ENCODE results near the gene DOCK4.

Gene DOCK4

GRCh38 chr7:112103246-112103645, 103.0 kb downstream of the DOCK4 start:
- no peak for DNase-seq

- DNase-seq = no peak
Observed at GRCh38 chr7:112101201-112101846, 104.9 kb downstream of the DOCK4 start.

GRCh38 chr7:112097524-112097923, 108.7 kb downstream of the DOCK4 start:
- DNase-seq = no peak

GRCh38 chr7:112093409-112093808, 112.8 kb downstream of the DOCK4 start:
- DNase-seq = no peak

GRCh38 chr7:112092709-112093395, 113.3 kb downstream of the DOCK4 start:
- DNase-seq = no peak

GRCh38 chr7:112092306-112092705, 113.9 kb downstream of the DOCK4 start:
- no peak for DNase-seq

GRCh38 chr7:112091768-112092167, 114.4 kb downstream of the DOCK4 start:
- DNase-seq = no peak

GRCh38 chr7:112089551-112089950, 116.6 kb downstream of the DOCK4 start:
- DNase-seq = peak in 1 of 2 donors; percentile 30

- no peak for DNase-seq
Observed at GRCh38 chr7:112088484-112089016, 117.6 kb downstream of the DOCK4 start.

GRCh38 chr7:112086496-112087254, 119.5 kb downstream of the DOCK4 start:
- DNase-seq = no peak

GRCh38 chr7:112084520-112084971, 121.7 kb downstream of the DOCK4 start:
- DNase-seq = peak in 1 of 2 donors; percentile 37

- no peak for DNase-seq
Observed at GRCh38 chr7:112083776-112084355, 122.3 kb downstream of the DOCK4 start.

- DNase-seq = no peak
Observed at GRCh38 chr7:112082306-112082705, 123.9 kb downstream of the DOCK4 start.

- DNase-seq = peak; percentile 13 to 64
Observed at GRCh38 chr7:112081778-112082177, 124.4 kb downstream of the DOCK4 start.

- DNase-seq = peak; percentile 16 to 66
Observed at GRCh38 chr7:112080978-112081377, 125.2 kb downstream of the DOCK4 start.

GRCh38 chr7:112080441-112080840, 125.8 kb downstream of the DOCK4 start:
- DNase-seq = peak; percentile 23 to 66

GRCh38 chr7:112079673-112080072, 126.5 kb downstream of the DOCK4 start:
- DNase-seq = no peak

GRCh38 chr7:112079122-112079521, 127.1 kb downstream of the DOCK4 start:
- DNase-seq = no peak

GRCh38 chr7:112076324-112076723, 129.9 kb downstream of the DOCK4 start:
- DNase-seq = no peak

GRCh38 chr7:112074464-112074863, 131.7 kb downstream of the DOCK4 start:
- DNase-seq = no peak

- no peak for DNase-seq
Observed at GRCh38 chr7:112073530-112073929, 132.7 kb downstream of the DOCK4 start.

GRCh38 chr7:112072541-112073245, 133.5 kb downstream of the DOCK4 start:
- DNase-seq = no peak
